Middle frontal gyrus (tissue), 1 donor: Measurements from ENCODE around the gene KREMEN2.

Source experiments
- DNase-seq: peaks from one replicate; pipeline ENCODE4 v3.0.0-alpha.2; 2015; ENCODE audit warnings: low spot score; ENCODE audit errors: extremely low spot score

Gene KREMEN2

GRCh38 chr16:2976201-2976600 is 12.1 kb downstream of the KREMEN2 start:
- DNase-seq = no peak

- DNase-seq = no peak
These were observed 12.6 kb downstream of the KREMEN2 start for GRCh38 chr16:2976673-2977072.

GRCh38 chr16:2977440-2977839 is 13.4 kb downstream of the KREMEN2 start:
- no peak for DNase-seq

GRCh38 chr16:2979669-2980226 is 15.7 kb downstream of the KREMEN2 start:
- no peak for DNase-seq

- DNase-seq = peak; percentile 81
These were observed 16.4 kb downstream of the KREMEN2 start, which contains the start of gene PKMYT1 for GRCh38 chr16:2980227-2981176. TSS of gene PKMYT1 (minus strand) at chr16:2980446. CDS start at chr16:2979657, 789 bp downstream.

GRCh38 chr16:2981177-2981898 is 17.3 kb downstream of the KREMEN2 start:
- no peak for DNase-seq

- no peak for DNase-seq
These were observed 17.8 kb downstream of the KREMEN2 start for GRCh38 chr16:2981899-2982250.

- DNase-seq = no peak
These were observed 18.3 kb downstream of the KREMEN2 start for GRCh38 chr16:2982402-2982801.

- DNase-seq = peak; percentile 71
These were observed 19.6 kb downstream of the KREMEN2 start for GRCh38 chr16:2983706-2984136.

- no peak for DNase-seq
These were observed 21.4 kb downstream of the KREMEN2 start for GRCh38 chr16:2985462-2985861.

- no peak for DNase-seq
These were observed 21.8 kb downstream of the KREMEN2 start for GRCh38 chr16:2985893-2986355.

GRCh38 chr16:2986623-2987188 is 22.6 kb downstream of the KREMEN2 start:
- no peak for DNase-seq

- no peak for DNase-seq
These were observed 23.2 kb downstream of the KREMEN2 start for GRCh38 chr16:2987286-2987685.

GRCh38 chr16:2987833-2988232 is 23.8 kb downstream of the KREMEN2 start:
- DNase-seq = no peak

- no peak for DNase-seq
These were observed 24.6 kb downstream of the KREMEN2 start for GRCh38 chr16:2988590-2989099.

- no peak for DNase-seq
These were observed 26.8 kb downstream of the KREMEN2 start for GRCh38 chr16:2990891-2991290.

GRCh38 chr16:2991566-2992261 is 27.6 kb downstream of the KREMEN2 start:
- DNase-seq = no peak

GRCh38 chr16:2992383-2993081 is 28.5 kb downstream of the KREMEN2 start:
- no peak for DNase-seq

- DNase-seq = no peak
These were observed 32.2 kb downstream of the KREMEN2 start for GRCh38 chr16:2996298-2996697.

- no peak for DNase-seq
These were observed 35.9 kb downstream of the KREMEN2 start for GRCh38 chr16:2999929-3000328.
